Vagina (tissue), 2 donors: ENCODE measurements around the gene FAAH.

Experiments
- CTCF ChIP-seq, 3 experiments: fragments of 450-650 bp in 2 of 3; fragments of 200-600 bp in 1 of 3; sonication (generic) in 1 of 3; IDR thresholded peaks; one replicate each; pipeline ENCODE4 v1.5.1; 2017 to 2019; ENCODE audit warnings: antibody characterized with exemption in 3 of 3, mild to moderate bottlenecking in 2 of 3, moderate library complexity in 2 of 3
- POLR2A ChIP-seq, 2 donors: fragments of 450-650 bp; IDR thresholded peaks; one replicate each; pipeline ENCODE4 v1.6.1; 2017; ENCODE audit warnings: antibody characterized with exemption in 2 of 2, mild to moderate bottlenecking in 2 of 2, moderate library complexity in 2 of 2

DNA sequence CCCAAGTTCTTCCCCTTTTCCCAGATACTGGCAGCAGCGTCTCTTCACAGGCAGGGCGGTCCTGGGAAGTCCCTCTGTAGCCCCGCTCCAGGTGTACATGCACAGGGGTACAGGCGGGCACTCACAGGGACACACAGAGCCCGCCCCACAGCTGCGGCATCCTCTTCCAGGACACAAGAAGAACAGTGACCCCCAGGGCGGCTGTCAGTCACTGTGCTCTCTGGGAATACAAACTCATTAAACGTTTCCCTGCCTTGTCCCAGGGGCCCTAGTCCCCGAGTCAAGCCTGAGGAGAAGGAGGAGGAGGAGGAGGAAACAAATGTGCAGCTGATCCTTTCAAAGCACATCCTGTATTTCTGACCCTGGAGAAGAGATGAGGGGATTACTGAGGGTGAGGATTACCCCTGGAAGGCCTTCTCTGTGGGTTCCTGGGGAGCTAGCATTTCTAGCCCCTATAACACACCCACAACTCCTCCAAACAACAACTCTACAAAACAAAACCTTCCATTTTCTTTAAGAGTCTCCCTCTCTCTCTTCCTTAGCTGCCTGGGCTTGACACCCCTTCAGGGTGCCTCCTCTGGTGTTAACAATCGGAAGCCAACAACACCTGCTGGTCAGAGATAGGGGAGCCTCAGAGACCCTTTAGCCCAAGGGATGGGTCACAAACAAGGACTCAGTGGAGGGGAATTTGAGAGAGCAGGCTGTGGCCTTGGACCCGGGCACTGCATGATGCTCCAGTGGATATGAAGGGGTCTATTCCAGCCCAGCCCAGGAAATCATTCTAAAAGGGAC lies 67.1 kb downstream of the FAAH start:
- TF ChIP-seq POLR2A (IDR thresholded peaks at IDR 0.05) (no peak), CTCF (IDR thresholded peaks at IDR 0.05) (no peak)
